GM06990 (cell line): ENCODE measurements around the gene VGLL4.

Experiments used
- DNase-seq: peaks from one replicate; pipeline ENCODE4 v3.0.0-alpha.2; 2011; ENCODE audit not compliant: insufficient read length; ENCODE audit errors: extremely low read depth
- H3K27me3 ChIP-seq: replicated peaks from 2 replicates; pipeline ENCODE4 v1.6.0; 2011; ENCODE audit warnings: low read length; ENCODE audit not compliant: control insufficient read depth, insufficient read depth
- H3K36me3 ChIP-seq: 2 replicates; pipeline ENCODE4 v1.5.1; 2011; ENCODE audit warnings: low read length; ENCODE audit not compliant: control insufficient read depth, insufficient read depth
- H3K4me3 ChIP-seq: replicated peaks from 2 replicates; pipeline ENCODE4 v1.5.1; 2011; ENCODE audit warnings: low read depth, mild to moderate bottlenecking, control low read depth, low read length
- CTCF ChIP-seq: IDR thresholded peaks from 2 replicates; pipeline ENCODE4 v1.5.1; 2011; ENCODE audit warnings: low read length, control low read depth, mild to moderate bottlenecking, inconsistent platforms; ENCODE audit not compliant: insufficient read depth, poor library complexity, severe bottlenecking

Gene VGLL4

GRCh38 chr3:11523572-11524101 lies 120.1 kb downstream of the VGLL4 start:
- no peak for DNase-seq
- no peak for TF ChIP-seq CTCF
- H3K27me3 ChIP-seq = no peaks in the 10 kb centered on the region

GRCh38 chr3:11522953-11523571 lies 120.7 kb downstream of the VGLL4 start:
- DNase-seq = no peak
- TF ChIP-seq CTCF = no peak
- H3K27me3 ChIP-seq = no peaks in the 10 kb centered on the region
- no peak overlapping the region for H3K4me3 ChIP-seq
- H3K36me3 ChIP-seq = no peaks in the 10 kb centered on the region

More at GRCh38 chr3:11523572-11524101, 120.1 kb downstream of the VGLL4 start:
- Histone ChIP-seq H3K36me3 (no peaks in the 10 kb centered on the region), H3K4me3 (no peak overlapping the region)

DNA sequence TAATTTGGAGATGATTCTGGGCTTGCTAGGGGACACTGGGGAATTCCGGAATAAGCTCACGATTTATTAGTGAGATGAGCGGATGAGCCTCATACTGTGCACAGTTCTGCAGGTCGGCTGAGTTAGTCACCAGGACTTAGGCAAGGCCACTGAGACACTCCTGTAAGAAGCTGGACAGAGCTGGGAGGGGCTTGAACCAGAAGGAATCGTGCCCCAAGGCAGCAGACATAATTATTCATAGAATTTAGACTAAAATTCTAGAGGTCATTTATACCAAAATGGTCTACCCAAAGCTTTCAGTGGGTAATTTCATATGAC lies 121.4 kb downstream of the VGLL4 start:
- H3K27me3 ChIP-seq = no peaks in the 10 kb centered on the region
- H3K36me3 ChIP-seq = no peaks in the 10 kb centered on the region
- no peak for DNase-seq
- no peak for TF ChIP-seq CTCF
- no peak overlapping the region for H3K4me3 ChIP-seq

- Histone ChIP-seq H3K4me3 (no peak overlapping the region), H3K36me3 (no peaks in the 10 kb centered on the region), H3K27me3 (no peaks in the 10 kb centered on the region)
- TF ChIP-seq CTCF = no peak
- DNase-seq = no peak
These were observed 122.5 kb downstream of the VGLL4 start for GRCh38 chr3:11521167-11521566.

DNA sequence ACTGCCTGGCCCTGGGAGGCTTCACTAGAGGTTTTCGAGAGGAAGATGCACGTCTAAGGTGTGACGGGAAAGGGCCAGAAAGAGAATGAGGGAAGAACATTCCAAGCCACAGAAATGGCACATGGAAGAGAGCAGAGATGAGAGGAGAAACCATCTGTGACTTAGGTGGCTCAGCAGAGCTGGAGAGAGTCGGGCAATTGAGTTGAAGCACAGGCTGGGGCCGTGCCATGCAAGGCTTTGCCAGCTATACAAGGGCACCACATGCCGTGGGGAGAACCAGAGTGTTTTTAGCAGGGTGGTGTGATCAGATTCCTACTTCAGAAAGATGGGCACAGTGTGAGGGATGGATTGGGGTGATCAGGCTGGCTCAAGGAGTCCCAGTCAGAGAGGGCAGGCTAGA lies 126.1 kb downstream of the VGLL4 start:
- DNase-seq = no peak
- H3K36me3 ChIP-seq = no peaks in the 10 kb centered on the region
- no peak for TF ChIP-seq CTCF
- H3K27me3 ChIP-seq = no peaks in the 10 kb centered on the region
- no peak overlapping the region for H3K4me3 ChIP-seq
